ENCODE measurements around the gene SKIC8.

SKIC8 gene

GRCh38 chr15:78255421-78256043 lies 43.9 kb downstream of the SKIC8 start:
- no peak for TF ChIP-seq YY1 (IDR thresholded peaks at IDR 0.05; ENCODE audit: low read depth)
- no peak for TF ChIP-seq EP300 (IDR thresholded peaks at IDR 0.05; ENCODE audit: borderline replicate concordance)
- no peak for TF ChIP-seq TEAD4 (IDR thresholded peaks at IDR 0.05)
- TF ChIP-seq MAX (IDR thresholded peaks at IDR 0.05) = no peak
- TF ChIP-seq ZBTB7A (IDR thresholded peaks at IDR 0.05; ENCODE audit: low read depth) = no peak
- TF ChIP-seq FOXM1 (IDR thresholded peaks at IDR 0.05; ENCODE audit: borderline replicate concordance, low read depth) = no peak
- TF ChIP-seq CREB1 (IDR thresholded peaks at IDR 0.05; ENCODE audit: low read depth) = no peak
- no peak for TF ChIP-seq NFIC (IDR thresholded peaks at IDR 0.05)
- TF ChIP-seq RAD21 (IDR thresholded peaks at IDR 0.05; ENCODE audit: low read depth) = no peak
- no peak for TF ChIP-seq TCF12 (IDR thresholded peaks at IDR 0.05; ENCODE audit: low read depth)
- TF ChIP-seq, protein P1, sequence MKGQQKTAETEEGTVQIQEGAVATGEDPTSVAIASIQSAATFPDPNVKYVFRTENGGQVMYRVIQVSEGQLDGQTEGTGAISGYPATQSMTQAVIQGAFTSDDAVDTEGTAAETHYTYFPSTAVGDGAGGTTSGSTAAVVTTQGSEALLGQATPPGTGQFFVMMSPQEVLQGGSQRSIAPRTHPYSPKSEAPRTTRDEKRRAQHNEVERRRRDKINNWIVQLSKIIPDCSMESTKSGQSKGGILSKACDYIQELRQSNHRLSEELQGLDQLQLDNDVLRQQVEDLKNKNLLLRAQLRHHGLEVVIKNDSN (IDR thresholded peaks at IDR 0.05) = no peak
- TF ChIP-seq EGR1 (IDR thresholded peaks at IDR 0.05) = no peak
- TF ChIP-seq TAF1 (IDR thresholded peaks at IDR 0.05; ENCODE audit: low read depth) = no peak
- no peak for TF ChIP-seq REST (IDR thresholded peaks at IDR 0.05; ENCODE audit: low read depth)
- no peak for TF ChIP-seq CEBPB (IDR thresholded peaks at IDR 0.05)

DNA sequence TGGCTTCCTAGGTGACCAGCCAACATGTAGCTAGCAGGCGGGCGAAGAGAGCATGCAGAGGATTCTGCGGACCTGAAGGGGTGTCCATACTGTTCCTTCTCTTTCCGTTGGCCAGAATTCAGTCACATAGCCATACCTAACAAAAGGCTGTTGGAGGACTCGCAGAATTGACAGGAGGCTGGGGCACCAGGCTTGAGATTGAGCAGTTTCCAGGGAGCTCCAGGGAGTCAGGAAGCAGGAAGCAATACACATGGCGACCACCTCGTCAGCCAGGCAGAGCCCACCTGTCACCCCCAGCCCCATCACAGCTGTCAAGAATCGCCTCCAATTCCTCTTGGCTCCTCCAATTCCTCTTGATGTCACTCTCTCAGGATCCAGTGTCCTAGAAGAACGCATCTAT lies 48.3 kb downstream of the SKIC8 start:
- TF ChIP-seq FOXM1 (IDR thresholded peaks at IDR 0.05; ENCODE audit: borderline replicate concordance, low read depth) (no peak), YY1 (IDR thresholded peaks at IDR 0.05; ENCODE audit: low read depth) (no peak), ZBTB7A (IDR thresholded peaks at IDR 0.05; ENCODE audit: low read depth) (no peak), TCF12 (IDR thresholded peaks at IDR 0.05; ENCODE audit: low read depth) (no peak), TEAD4 (IDR thresholded peaks at IDR 0.05) (no peak), TAF1 (IDR thresholded peaks at IDR 0.05; ENCODE audit: low read depth) (no peak), NFIC (IDR thresholded peaks at IDR 0.05) (no peak), EGR1 (IDR thresholded peaks at IDR 0.05) (no peak)
- TF ChIP-seq, protein P1 (IDR thresholded peaks at IDR 0.05) = no peak

- TF ChIP-seq, protein P1 (IDR thresholded peaks at IDR 0.05) = no peak
- no peak for TF ChIP-seq CREB1 (IDR thresholded peaks at IDR 0.05; ENCODE audit: low read depth)
- no peak for TF ChIP-seq EP300 (IDR thresholded peaks at IDR 0.05; ENCODE audit: borderline replicate concordance)
- no peak for TF ChIP-seq MAX (IDR thresholded peaks at IDR 0.05)
Measured at GRCh38 chr15:78249131-78249530, 50.3 kb downstream of the SKIC8 start.

DNA sequence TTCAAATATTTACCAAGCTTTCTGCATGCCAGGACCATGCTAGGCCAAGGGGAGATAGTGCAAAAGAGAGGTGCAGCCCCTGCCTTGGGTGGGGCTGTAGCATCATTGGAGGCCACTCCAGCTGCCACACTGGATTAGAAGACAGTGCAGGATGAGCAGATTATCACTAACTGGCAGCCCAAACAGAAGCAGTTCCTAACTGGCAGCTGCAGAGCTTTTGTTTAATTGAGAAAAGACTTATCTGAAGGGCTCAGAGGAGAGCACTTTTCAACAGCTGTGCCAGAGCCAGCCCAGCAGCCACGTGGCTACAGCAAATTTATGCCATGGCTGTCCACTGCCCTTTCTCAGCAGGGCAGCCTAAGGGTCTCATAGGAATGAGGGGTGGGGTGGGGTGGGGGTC lies 51.5 kb downstream of the SKIC8 start:
- TF ChIP-seq, protein P1 (IDR thresholded peaks at IDR 0.05) = no peak
- no peak for TF ChIP-seq TEAD4 (IDR thresholded peaks at IDR 0.05)
- TF ChIP-seq RAD21 (IDR thresholded peaks at IDR 0.05; ENCODE audit: low read depth) = no peak
- no peak for TF ChIP-seq TCF12 (IDR thresholded peaks at IDR 0.05; ENCODE audit: low read depth)
- TF ChIP-seq TAF1 (IDR thresholded peaks at IDR 0.05; ENCODE audit: low read depth) = no peak
- TF ChIP-seq EP300 (IDR thresholded peaks at IDR 0.05; ENCODE audit: borderline replicate concordance) = no peak
- TF ChIP-seq MAX (IDR thresholded peaks at IDR 0.05) = no peak
- no peak for TF ChIP-seq FOXM1 (IDR thresholded peaks at IDR 0.05; ENCODE audit: borderline replicate concordance, low read depth)
- no peak for TF ChIP-seq REST (IDR thresholded peaks at IDR 0.05; ENCODE audit: low read depth)
- no peak for TF ChIP-seq ZBTB7A (IDR thresholded peaks at IDR 0.05; ENCODE audit: low read depth)

DNA sequence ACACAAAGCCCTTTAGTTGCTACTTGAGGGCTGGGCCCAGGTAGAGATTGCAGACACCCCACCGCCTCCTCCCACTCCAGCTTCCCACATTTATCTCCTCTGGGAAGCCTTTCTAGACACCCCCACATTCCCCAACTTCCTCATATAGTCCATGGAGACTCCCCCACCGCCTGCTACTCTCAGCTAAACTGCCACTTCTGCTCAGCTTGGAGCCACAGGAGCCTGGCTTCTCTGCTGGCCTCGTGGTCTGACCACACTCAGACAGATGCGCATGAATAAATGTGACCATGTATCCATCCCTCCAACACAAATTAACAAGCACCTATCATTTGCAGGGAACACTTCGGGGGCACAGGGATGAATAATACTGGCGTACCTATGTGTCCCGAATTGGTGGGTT lies 54.5 kb downstream of the SKIC8 start:
- TF ChIP-seq NFIC (IDR thresholded peaks at IDR 0.05) (no peak), ZBTB7A (IDR thresholded peaks at IDR 0.05; ENCODE audit: low read depth) (no peak)

Measured in Ishikawa (cell line).